ENCODE data around the gene S100A11.
"Not testable (repeated sequence)": the region's sequence is repeated elsewhere in the genome, so short reads cannot be mapped to it uniquely, and the experiment has no call there.

The S100A11 gene

DNA sequence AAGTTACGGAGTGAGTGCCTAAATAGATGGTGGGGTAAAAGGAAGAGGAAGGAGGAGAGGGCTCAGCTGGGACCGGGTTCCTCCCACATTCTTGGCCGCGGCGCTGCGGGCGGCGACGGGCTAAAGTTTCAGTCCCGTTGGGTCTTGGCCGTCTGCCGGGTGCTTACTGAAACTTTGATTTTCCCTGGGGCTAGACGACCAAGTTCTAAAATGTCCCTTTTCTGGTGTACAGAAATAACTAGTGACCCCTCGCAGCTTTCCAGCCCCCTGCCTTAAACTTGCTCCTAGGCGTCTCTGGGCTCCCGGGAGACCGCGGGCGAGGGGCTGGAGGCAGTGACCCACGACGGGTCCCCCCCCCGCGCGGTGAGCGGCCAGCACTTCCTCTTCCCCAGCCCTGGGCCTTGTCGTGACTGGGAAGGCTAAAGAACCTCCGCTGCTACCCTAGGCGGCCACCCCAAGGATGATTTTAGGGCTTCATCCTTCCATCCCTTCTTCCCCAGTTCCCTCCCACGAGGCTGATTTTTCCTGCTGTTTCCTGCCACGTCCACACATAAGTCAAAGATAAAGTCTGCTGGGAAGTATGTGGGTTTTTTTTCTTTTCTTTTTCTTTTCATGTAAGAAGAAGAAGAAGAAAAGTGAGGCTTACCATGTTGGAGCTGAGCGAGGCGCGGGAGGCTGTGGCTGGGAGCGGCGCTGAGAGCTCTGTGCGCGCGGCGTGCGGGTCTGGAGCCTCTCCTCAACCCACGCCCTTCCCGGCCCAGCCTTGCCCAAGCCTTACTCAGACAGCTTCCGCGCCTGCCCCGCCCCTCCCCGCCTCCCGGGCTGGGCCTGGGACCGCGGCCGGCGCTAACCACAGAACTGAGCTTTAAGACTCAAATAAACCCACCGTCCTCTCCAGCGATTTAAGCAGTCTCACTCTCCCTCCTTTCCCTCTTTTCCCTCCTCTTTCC lies at the start of gene S100A11:
Gene S100A11 (minus strand): TSS at position 738 of the 950 bp plus-strand sequence. CDS start 89 bp downstream, at position 649.
- Histone ChIP-seq H3K9ac (ENCODE audit: low read depth, low read length) (peak within 1 kb of the TSS; percentile 100), H3K36me3 (ENCODE audit: insufficient read depth, low read length) (peaks cover 21% of the 10 kb centered on the region), H3K4me1 (ENCODE audit: insufficient read depth, low read length) (peaks cover 12% of the 10 kb centered on the region), H3K9me3 (ENCODE audit: control insufficient read depth, insufficient read depth, low read length) (no peaks in the 10 kb centered on the region)

GRCh38 chr1:152084853-152085252 lies 48.0 kb upstream of the S100A11 start:
- Histone ChIP-seq H3K9me3 (ENCODE audit: control insufficient read depth, insufficient read depth, low read length) (no peaks in the 10 kb centered on the region), H3K9ac (ENCODE audit: low read depth, low read length) (no peak overlapping the region), H3K4me1 (ENCODE audit: insufficient read depth, low read length) (no peaks in the 10 kb centered on the region), H3K36me3 (ENCODE audit: insufficient read depth, low read length) (no peaks in the 10 kb centered on the region)

DNA sequence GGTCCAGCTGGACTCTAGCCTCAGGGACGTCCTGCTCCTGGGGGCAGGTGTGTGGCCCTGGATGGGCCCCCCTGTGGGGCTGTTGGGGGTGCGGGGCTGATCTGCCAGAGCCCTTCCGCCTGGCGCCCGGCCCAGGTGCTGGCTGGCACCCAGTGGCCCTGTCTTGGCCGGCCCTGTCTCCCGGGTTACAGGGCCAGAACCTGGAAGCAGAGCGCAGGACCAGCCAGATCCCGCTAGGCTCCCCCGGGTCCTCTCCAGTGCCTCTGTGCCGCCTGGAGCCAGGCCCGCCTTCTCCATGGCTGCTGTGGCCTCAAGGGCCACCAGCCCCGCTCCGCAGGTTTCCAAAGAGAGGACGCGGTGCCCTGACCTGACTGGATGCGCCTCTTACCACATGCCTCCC lies 44.2 kb upstream of the S100A11 start:
- not testable (repeated sequence) for H3K9ac ChIP-seq (ENCODE audit: low read depth, low read length); H3K9me3 ChIP-seq (ENCODE audit: control insufficient read depth, insufficient read depth, low read length)

GRCh38 chr1:152080494-152080893 lies 43.7 kb upstream of the S100A11 start:
- not testable (repeated sequence) for H3K9me3 ChIP-seq (ENCODE audit: control insufficient read depth, insufficient read depth, low read length); H3K36me3 ChIP-seq (ENCODE audit: insufficient read depth, low read length); H3K9ac ChIP-seq (ENCODE audit: low read depth, low read length); H3K4me1 ChIP-seq (ENCODE audit: insufficient read depth, low read length)

More for the DNA sequence above, 44.2 kb upstream of the S100A11 start:
- H3K36me3 ChIP-seq (ENCODE audit: insufficient read depth, low read length); H3K4me1 ChIP-seq (ENCODE audit: insufficient read depth, low read length): not testable (repeated sequence)

DNA sequence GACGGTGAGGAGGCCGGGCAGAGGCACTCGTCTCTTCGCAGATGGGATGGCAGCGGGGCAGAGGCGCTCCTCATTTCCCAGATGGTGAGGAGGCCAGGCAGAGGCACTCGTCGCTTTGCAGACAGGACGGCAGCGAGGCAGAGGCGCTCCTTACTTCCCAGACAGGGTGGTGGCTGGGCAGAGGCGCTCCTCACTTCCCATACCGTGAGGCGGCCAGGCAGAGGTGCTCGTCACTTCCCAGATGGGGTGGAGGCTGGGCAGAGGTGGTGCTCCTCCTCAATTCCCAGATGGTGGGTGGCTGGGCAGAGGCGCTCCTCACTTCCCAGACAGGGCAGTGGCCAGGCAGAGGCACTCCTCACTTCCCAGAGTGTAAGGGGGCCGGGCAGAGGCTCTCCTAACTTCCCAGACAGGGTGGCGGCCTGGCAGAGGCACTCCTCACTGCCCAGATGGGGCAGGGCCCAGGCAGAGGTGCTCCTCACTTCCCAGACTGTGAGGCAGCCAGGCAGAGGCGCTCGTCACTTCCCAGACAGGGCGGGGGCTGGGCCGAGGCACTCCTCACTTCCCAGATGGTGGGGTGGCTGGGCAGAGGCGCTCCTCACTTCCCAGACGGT lies 42.1 kb upstream of the S100A11 start:
- Histone ChIP-seq H3K9ac (ENCODE audit: low read depth, low read length) (no peak overlapping the region), H3K9me3 (ENCODE audit: control insufficient read depth, insufficient read depth, low read length) (no peaks in the 10 kb centered on the region), H3K4me1 (ENCODE audit: insufficient read depth, low read length) (no peaks in the 10 kb centered on the region), H3K36me3 (ENCODE audit: insufficient read depth, low read length) (no peaks in the 10 kb centered on the region)

DNA sequence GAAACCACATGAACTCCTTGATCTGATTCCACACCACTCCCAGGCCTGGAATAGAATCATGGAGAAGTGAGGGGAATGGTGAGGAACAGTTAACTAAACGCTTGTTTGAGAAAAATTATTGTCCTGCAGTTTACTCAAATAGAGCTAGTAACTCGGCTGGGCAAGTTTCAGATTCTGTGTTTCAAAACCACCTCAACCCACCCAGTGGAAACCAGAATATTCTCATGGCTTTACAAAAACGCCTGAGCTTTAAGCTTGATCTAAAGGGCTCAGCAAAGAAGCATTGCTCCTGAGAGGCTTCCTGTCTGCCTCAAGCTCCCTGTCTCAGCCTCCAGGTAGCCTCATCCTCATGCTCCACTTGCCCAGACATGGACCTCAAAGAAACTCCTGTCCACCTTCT lies 35.5 kb upstream of the S100A11 start:
- Histone ChIP-seq H3K9ac (ENCODE audit: low read depth, low read length) (no peak overlapping the region), H3K36me3 (ENCODE audit: insufficient read depth, low read length) (no peaks in the 10 kb centered on the region), H3K9me3 (ENCODE audit: control insufficient read depth, insufficient read depth, low read length) (no peaks in the 10 kb centered on the region), H3K4me1 (ENCODE audit: insufficient read depth, low read length) (peaks cover 7% of the 10 kb centered on the region; the same call in 1 of the 2 replicates)

- no peak overlapping the region for H3K9ac ChIP-seq (ENCODE audit: low read depth, low read length)
- H3K9me3 ChIP-seq (ENCODE audit: control insufficient read depth, insufficient read depth, low read length): no peaks in the 10 kb centered on the region
- H3K4me1 ChIP-seq (ENCODE audit: insufficient read depth, low read length): peaks cover 7% of the 10 kb centered on the region; the same call in 1 of the 2 replicates
- no peaks in the 10 kb centered on the region for H3K36me3 ChIP-seq (ENCODE audit: insufficient read depth, low read length)
These were observed 34.3 kb upstream of the S100A11 start for GRCh38 chr1:152071123-152071522.

DNA sequence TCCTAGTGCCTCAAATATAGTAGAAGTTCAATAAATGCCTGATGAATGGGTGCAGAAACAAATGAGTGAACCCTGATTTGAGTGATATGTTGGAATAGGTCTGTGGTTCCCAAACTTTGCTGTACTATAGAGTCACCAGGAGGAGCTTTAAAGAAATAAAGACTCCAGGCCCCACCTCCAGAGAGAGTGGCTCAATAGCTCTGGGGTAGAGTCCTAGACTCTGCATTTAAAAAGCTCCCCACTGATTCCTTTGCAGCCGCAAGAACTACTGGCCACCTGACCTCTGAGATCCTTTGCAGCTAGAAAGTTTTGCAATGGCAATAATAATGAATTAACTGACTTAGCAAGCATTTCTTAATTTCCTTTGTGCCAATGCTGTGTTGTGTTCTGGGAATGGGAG lies 31.1 kb upstream of the S100A11 start:
- Histone ChIP-seq H3K9me3 (ENCODE audit: control insufficient read depth, insufficient read depth, low read length) (no peaks in the 10 kb centered on the region), H3K36me3 (ENCODE audit: insufficient read depth, low read length) (no peaks in the 10 kb centered on the region), H3K9ac (ENCODE audit: low read depth, low read length) (no peak overlapping the region), H3K4me1 (ENCODE audit: insufficient read depth, low read length) (peaks cover 7% of the 10 kb centered on the region; the same call in 1 of the 2 replicates)

DNA sequence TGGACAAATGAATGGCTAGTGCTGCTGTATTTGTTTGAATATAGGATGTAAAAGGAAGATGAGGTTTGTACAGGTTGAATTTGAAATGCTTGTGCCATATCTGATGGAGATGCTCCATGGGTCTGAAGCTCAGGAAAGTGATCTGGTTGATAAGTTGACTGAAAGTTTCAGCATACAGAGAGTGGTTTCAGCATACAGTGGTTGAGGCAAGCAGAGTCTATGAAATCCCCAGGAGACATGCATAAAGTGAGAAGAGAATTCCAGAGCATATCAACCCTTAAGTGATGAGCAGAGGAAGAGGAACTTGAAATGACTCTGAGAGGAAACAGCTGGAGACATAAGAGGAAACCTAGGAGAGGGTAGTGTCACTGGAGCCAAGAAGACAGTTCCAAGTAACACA lies 30.3 kb upstream of the S100A11 start:
- H3K36me3 ChIP-seq (ENCODE audit: insufficient read depth, low read length): no peaks in the 10 kb centered on the region
- H3K9me3 ChIP-seq (ENCODE audit: control insufficient read depth, insufficient read depth, low read length): no peaks in the 10 kb centered on the region
- no peak overlapping the region for H3K9ac ChIP-seq (ENCODE audit: low read depth, low read length)
- H3K4me1 ChIP-seq (ENCODE audit: insufficient read depth, low read length): peaks cover 7% of the 10 kb centered on the region; the same call in 1 of the 2 replicates

GRCh38 chr1:152061952-152062351 lies 25.1 kb upstream of the S100A11 start:
- Histone ChIP-seq H3K36me3 (ENCODE audit: insufficient read depth, low read length) (no peaks in the 10 kb centered on the region), H3K4me1 (ENCODE audit: insufficient read depth, low read length) (no peaks in the 10 kb centered on the region)

DNA sequence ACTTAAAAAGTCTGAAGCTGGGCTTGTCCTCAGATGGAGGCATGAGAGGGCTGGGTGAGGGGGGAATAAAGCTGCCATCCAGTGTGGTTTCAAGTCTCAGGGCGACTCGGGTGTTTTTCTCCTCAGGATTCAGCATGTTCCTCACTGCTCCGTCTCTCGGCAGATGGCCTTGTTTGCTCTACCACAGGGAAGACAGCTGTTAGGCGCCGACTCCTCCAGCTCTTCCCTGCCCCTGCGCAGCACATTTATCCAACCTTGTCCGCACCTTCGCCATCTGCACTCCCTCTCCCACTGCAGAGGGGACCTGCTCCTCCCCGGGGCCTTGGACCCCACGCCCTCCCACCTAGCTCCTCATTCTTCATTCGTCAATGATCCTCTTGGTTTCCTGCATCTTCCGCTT lies 16.6 kb upstream of the S100A11 start:
- no peaks in the 10 kb centered on the region for H3K9me3 ChIP-seq (ENCODE audit: control insufficient read depth, insufficient read depth, low read length)
- H3K36me3 ChIP-seq (ENCODE audit: insufficient read depth, low read length): no peaks in the 10 kb centered on the region
- H3K4me1 ChIP-seq (ENCODE audit: insufficient read depth, low read length): no peaks in the 10 kb centered on the region
- no peak overlapping the region for H3K9ac ChIP-seq (ENCODE audit: low read depth, low read length)

More at GRCh38 chr1:152061952-152062351, 25.1 kb upstream of the S100A11 start:
- Histone ChIP-seq H3K9me3 (ENCODE audit: control insufficient read depth, insufficient read depth, low read length) (no peaks in the 10 kb centered on the region), H3K9ac (ENCODE audit: low read depth, low read length) (no peak overlapping the region)

- no peak overlapping the region for H3K9ac ChIP-seq (ENCODE audit: low read depth, low read length)
These were observed 15.8 kb upstream of the S100A11 start for GRCh38 chr1:152052606-152053005.

GRCh38 chr1:152050886-152051675 lies 14.3 kb upstream of the S100A11 start:
- Histone ChIP-seq H3K9me3 (ENCODE audit: control insufficient read depth, insufficient read depth, low read length) (no peaks in the 10 kb centered on the region), H3K36me3 (ENCODE audit: insufficient read depth, low read length) (no peaks in the 10 kb centered on the region), H3K4me1 (ENCODE audit: insufficient read depth, low read length) (peaks cover 6% of the 10 kb centered on the region), H3K9ac (ENCODE audit: low read depth, low read length) (no peak overlapping the region)

More at GRCh38 chr1:152052606-152053005, 15.8 kb upstream of the S100A11 start:
- peaks cover under 1% of the 10 kb centered on the region; the same call in 1 of the 2 replicates for H3K4me1 ChIP-seq (ENCODE audit: insufficient read depth, low read length)
- no peaks in the 10 kb centered on the region for H3K9me3 ChIP-seq (ENCODE audit: control insufficient read depth, insufficient read depth, low read length)
- H3K36me3 ChIP-seq (ENCODE audit: insufficient read depth, low read length): no peaks in the 10 kb centered on the region

All from ES-I3 (cell line).